Measurements from ENCODE around the gene OPCML.

OPCML gene

GRCh38 chr11:133516845-133517244 lies 15.5 kb downstream of the OPCML start:
- Mint-ChIP-seq H3K36me3 (ENCODE audit: low read depth) (no peaks in the 10 kb centered on the region), H3K27me3 (ENCODE audit: low read depth) (peaks cover 11% of the 10 kb centered on the region), H3K27ac (no peak overlapping the region), H3K4me1 (no peaks in the 10 kb centered on the region), H3K9me3 (no peaks in the 10 kb centered on the region), H3K4me3 (no peak overlapping the region)
- TF ChIP-seq, protein P1, sequence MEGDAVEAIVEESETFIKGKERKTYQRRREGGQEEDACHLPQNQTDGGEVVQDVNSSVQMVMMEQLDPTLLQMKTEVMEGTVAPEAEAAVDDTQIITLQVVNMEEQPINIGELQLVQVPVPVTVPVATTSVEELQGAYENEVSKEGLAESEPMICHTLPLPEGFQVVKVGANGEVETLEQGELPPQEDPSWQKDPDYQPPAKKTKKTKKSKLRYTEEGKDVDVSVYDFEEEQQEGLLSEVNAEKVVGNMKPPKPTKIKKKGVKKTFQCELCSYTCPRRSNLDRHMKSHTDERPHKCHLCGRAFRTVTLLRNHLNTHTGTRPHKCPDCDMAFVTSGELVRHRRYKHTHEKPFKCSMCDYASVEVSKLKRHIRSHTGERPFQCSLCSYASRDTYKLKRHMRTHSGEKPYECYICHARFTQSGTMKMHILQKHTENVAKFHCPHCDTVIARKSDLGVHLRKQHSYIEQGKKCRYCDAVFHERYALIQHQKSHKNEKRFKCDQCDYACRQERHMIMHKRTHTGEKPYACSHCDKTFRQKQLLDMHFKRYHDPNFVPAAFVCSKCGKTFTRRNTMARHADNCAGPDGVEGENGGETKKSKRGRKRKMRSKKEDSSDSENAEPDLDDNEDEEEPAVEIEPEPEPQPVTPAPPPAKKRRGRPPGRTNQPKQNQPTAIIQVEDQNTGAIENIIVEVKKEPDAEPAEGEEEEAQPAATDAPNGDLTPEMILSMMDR (IDR thresholded peaks at IDR 0.05; ENCODE audit: unreplicated experiment in 3 of 3) = no peak

- H3K27ac Mint-ChIP-seq = no peak overlapping the region
- H3K27me3 Mint-ChIP-seq (ENCODE audit: low read depth) = peaks cover 21% of the 10 kb centered on the region
- H3K4me1 Mint-ChIP-seq = no peaks in the 10 kb centered on the region
- no peaks in the 10 kb centered on the region for H3K9me3 Mint-ChIP-seq
- no peaks in the 10 kb centered on the region for H3K36me3 Mint-ChIP-seq (ENCODE audit: low read depth)
- H3K4me3 Mint-ChIP-seq = no peak overlapping the region
- TF ChIP-seq, protein P1 (IDR thresholded peaks at IDR 0.05; ENCODE audit: unreplicated experiment in 3 of 3) = no peak
Measured at GRCh38 chr11:133515107-133515506, 17.2 kb downstream of the OPCML start.

DNA sequence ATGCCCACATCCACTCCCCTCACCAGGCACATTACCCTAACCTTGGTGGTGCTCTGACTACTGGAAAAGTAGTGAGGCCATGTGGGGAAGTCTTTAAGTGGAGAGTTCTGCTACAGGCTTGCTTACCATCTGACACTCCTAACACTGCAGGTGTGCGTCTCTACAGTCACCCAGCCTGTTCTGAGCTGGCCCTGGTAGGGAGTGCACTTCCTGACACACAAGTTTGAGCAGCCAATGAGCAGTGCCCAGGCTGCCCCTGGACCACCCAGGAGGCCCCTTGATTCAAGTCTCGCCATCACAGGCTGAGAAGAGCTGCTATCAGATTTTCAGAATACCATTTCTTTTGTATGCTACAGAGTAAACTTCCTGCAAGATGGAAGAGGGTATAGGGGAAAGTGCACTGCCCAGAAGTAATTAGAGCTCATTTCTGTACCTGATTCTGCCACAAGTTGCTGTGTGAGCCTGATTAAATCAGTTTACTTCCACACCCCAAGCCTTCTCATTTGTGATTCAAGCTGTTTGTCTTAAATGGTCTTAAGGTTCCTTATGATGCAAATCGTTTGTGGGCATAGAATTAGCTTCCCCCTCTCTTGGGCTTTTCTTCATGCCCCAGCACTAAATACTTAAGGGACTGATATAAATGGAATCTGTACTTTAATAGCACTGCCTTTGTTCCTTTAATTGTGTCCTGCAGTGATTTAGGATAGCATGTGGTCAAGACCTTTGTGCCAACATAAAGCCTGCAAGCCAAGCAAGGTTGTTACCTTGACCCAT lies 22.2 kb downstream of the OPCML start:
- no peak overlapping the region for H3K27ac Mint-ChIP-seq
- TF ChIP-seq, protein P1 (IDR thresholded peaks at IDR 0.05; ENCODE audit: unreplicated experiment in 3 of 3) = no peak
- H3K36me3 Mint-ChIP-seq (ENCODE audit: low read depth) = no peaks in the 10 kb centered on the region
- no peaks in the 10 kb centered on the region for H3K4me1 Mint-ChIP-seq
- H3K4me3 Mint-ChIP-seq = no peak overlapping the region
- H3K27me3 Mint-ChIP-seq (ENCODE audit: low read depth) = peaks cover 31% of the 10 kb centered on the region
- no peaks in the 10 kb centered on the region for H3K9me3 Mint-ChIP-seq

GRCh38 chr11:133508468-133508867 lies 23.8 kb downstream of the OPCML start:
- TF ChIP-seq, protein P1 (IDR thresholded peaks at IDR 0.05; ENCODE audit: unreplicated experiment in 3 of 3) = no peak
- Mint-ChIP-seq H3K27me3 (ENCODE audit: low read depth) (peaks cover 40% of the 10 kb centered on the region), H3K4me3 (no peak overlapping the region), H3K36me3 (ENCODE audit: low read depth) (no peaks in the 10 kb centered on the region), H3K4me1 (peaks cover 3% of the 10 kb centered on the region), H3K27ac (no peak overlapping the region), H3K9me3 (no peaks in the 10 kb centered on the region)

DNA sequence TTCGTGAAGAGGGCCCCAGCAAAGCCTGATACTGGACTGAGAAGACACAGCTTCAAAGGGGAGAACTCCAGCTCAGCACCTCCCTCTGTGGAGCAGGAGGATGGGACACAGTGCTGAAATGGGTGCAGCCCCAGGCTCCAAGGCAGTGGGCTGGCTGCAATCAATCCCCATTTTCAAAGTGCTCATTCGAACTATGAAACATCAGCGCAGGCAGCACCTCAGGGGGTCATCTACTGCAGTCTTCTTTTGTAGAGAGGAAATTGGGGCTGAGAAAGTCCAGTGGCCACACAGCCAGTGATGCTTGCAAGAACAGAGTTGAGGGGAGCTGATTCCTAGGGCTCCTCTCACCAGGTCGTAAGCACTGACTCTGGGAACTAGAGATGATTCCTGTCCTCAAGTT lies 25.1 kb downstream of the OPCML start:
- Mint-ChIP-seq H3K36me3 (ENCODE audit: low read depth) (no peaks in the 10 kb centered on the region), H3K27ac (no peak overlapping the region), H3K27me3 (ENCODE audit: low read depth) (peaks cover 45% of the 10 kb centered on the region), H3K4me1 (peaks cover 8% of the 10 kb centered on the region), H3K9me3 (no peaks in the 10 kb centered on the region), H3K4me3 (no peak overlapping the region)
- TF ChIP-seq, protein P1 (IDR thresholded peaks at IDR 0.05; ENCODE audit: unreplicated experiment in 3 of 3) = no peak

DNA sequence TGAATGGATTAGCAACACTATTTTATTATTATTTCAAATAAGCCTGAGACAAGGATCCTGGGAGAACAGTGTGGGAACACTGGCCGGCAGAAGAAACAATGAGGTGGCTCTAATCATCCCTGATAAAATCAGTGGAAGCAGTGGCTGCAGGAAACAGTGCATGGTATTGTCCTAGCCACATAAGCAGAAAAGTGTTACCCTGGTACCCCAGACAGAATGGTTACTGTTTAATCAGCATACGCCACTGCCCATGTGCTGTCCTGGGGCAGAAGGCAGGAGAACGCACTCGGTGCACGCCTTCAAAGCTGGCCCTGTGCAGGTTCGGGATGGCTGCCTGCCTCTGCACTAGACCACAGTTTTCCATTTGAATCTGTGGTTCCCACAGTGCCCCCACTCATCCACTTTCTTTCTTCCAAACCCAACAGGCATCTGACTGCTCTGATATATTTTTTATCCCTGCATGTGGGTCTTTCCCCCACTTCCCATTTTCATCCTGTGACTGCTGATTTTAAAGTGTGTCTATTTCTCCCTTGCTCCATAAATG lies 25.7 kb downstream of the OPCML start:
- peaks cover 48% of the 10 kb centered on the region for H3K27me3 Mint-ChIP-seq (ENCODE audit: low read depth)
- H3K27ac Mint-ChIP-seq = no peak overlapping the region
- TF ChIP-seq, protein P1 (IDR thresholded peaks at IDR 0.05; ENCODE audit: unreplicated experiment in 3 of 3) = no peak
- H3K4me3 Mint-ChIP-seq = no peak overlapping the region
- no peaks in the 10 kb centered on the region for H3K9me3 Mint-ChIP-seq
- no peaks in the 10 kb centered on the region for H3K36me3 Mint-ChIP-seq (ENCODE audit: low read depth)
- H3K4me1 Mint-ChIP-seq = peaks cover 8% of the 10 kb centered on the region
